OCI-LY1 (cell line): ENCODE measurements around the gene DTNB.

Experiments
- H2AFZ ChIP-seq: fragments of 200-600 bp; sonication (generic), shearing (Covaris generic); 2 replicates; pipeline ENCODE4 v1.6.0; 2014; ENCODE audit warnings: antibody characterized with exemption, mild to moderate bottlenecking, low read length
- H3F3A ChIP-seq: fragments of 200-600 bp; sonication (generic), shearing (Covaris generic); 2 replicates; pipeline ENCODE4 v1.6.0; 2014; ENCODE audit warnings: mild to moderate bottlenecking, antibody characterized with exemption, low read length, moderate library complexity; ENCODE audit not compliant: insufficient read depth
- H3K27ac ChIP-seq: fragments of 200-600 bp; sonication (generic); 2 replicates; pipeline ENCODE4 v1.5.1; 2014; ENCODE audit warnings: low read length, mixed run types, mild to moderate bottlenecking, low read depth; ENCODE audit not compliant: poor library complexity, severe bottlenecking
- H3K27me3 ChIP-seq: fragments of 200-600 bp; sonication (generic); 2 replicates; pipeline ENCODE4 v1.6.0; 2014; ENCODE audit warnings: antibody characterized with exemption, mild to moderate bottlenecking, low read length, moderate library complexity; ENCODE audit not compliant: insufficient read depth
- H3K36me3 ChIP-seq: fragments of 200-600 bp; sonication (generic); 2 replicates; pipeline ENCODE4 v1.6.1; 2014; ENCODE audit warnings: mild to moderate bottlenecking, antibody characterized with exemption, low read length, moderate library complexity, mixed read lengths; ENCODE audit not compliant: insufficient read depth
- H3K4me1 ChIP-seq: fragments of 200-600 bp; sonication (generic); 2 replicates; pipeline ENCODE4 v1.5.1; 2014; ENCODE audit warnings: mild to moderate bottlenecking, low read length, moderate library complexity; ENCODE audit not compliant: insufficient read depth, severe bottlenecking
- H3K4me2 ChIP-seq: fragments of 200-600 bp; sonication (generic), shearing (Covaris generic); 2 replicates; pipeline ENCODE4 v1.6.1; 2014; ENCODE audit warnings: low read length
- H3K4me3 ChIP-seq: fragments of 200-600 bp; sonication (generic); 2 replicates; pipeline ENCODE4 v1.5.1; 2014; ENCODE audit warnings: low read length, low read depth, mild to moderate bottlenecking, mixed read lengths; ENCODE audit not compliant: poor library complexity, severe bottlenecking
- H3K79me2 ChIP-seq: fragments of 200-600 bp; shearing (Covaris generic); 2 replicates; pipeline ENCODE4 v1.6.1; 2016; ENCODE audit warnings: mixed run types, low read length, mixed read lengths; ENCODE audit not compliant: insufficient read depth
- H3K9ac ChIP-seq: fragments of 200-600 bp; sonication (generic), shearing (Covaris generic); 2 replicates; pipeline ENCODE4 v1.6.1; 2014; ENCODE audit warnings: mild to moderate bottlenecking, low read length, mixed read lengths
- H3K9me2 ChIP-seq: fragments of 200-600 bp; sonication (generic), shearing (Covaris generic); 2 replicates; pipeline ENCODE4 v1.6.1; 2014; ENCODE audit warnings: low read depth, mild to moderate bottlenecking, low read length, mixed read lengths
- H3K9me3 ChIP-seq: fragments of 200-600 bp; shearing (Covaris generic); 2 replicates; pipeline ENCODE4 v1.6.1; 2014; ENCODE audit warnings: low read length, mixed read lengths
- H4K20me1 ChIP-seq: fragments of 200-600 bp; sonication (generic), shearing (Covaris generic); 2 replicates; pipeline ENCODE4 v1.6.0; 2016; ENCODE audit warnings: mild to moderate bottlenecking, low read length; ENCODE audit not compliant: insufficient read depth
- EZH2 ChIP-seq: fragments of 200-600 bp; sonication (generic), shearing (Covaris generic); IDR thresholded peaks from 2 replicates; pipeline ENCODE4 v1.8.0; 2017; ENCODE audit warnings: borderline replicate concordance, mixed run types, mild to moderate bottlenecking, antibody characterized with exemption, low read length, moderate library complexity, mixed read lengths
- TF ChIP-seq, protein P1 (sequence below): fragments of 200-600 bp; sonication (generic), shearing (Covaris generic); IDR thresholded peaks from 2 replicates; pipeline ENCODE4 v1.5.1; 2017; ENCODE audit warnings: mild to moderate bottlenecking, antibody characterized with exemption, low read length, moderate library complexity, mixed read lengths

DTNB gene

DNA sequence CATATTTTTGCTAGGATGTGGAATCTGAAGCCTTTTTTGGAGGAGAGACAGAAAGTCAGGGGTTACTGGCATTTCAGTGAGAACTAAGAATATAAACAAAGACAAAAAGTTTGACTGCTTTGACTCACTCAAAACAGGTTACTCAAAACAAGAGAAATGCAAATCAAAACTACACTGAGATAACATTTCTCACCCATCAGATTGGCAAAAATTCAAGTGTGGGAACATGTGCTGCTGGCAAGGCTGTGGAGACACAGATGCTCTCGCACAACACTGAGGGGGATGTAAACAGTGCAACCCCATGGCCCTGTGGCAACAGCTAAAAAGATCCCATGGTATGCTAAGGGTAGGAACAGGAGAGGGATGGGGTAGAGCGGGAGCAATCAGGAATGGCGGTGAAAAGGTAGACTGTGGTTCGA lies 86.6 kb downstream of the DTNB start:
- Histone ChIP-seq H3K36me3 (no peaks in the 10 kb centered on the region), H3K9me3 (no peaks in the 10 kb centered on the region), H2AFZ (no peak overlapping the region), H3K9ac (no peak overlapping the region), H3K4me1 (peaks cover 8% of the 10 kb centered on the region), H3K27ac (no peak overlapping the region), H4K20me1 (no peaks in the 10 kb centered on the region), H3K27me3 (no peaks in the 10 kb centered on the region), H3K79me2 (no peaks in the 10 kb centered on the region), H3K4me2 (no peak overlapping the region), H3K9me2 (no peaks in the 10 kb centered on the region), H3K4me3 (no peak overlapping the region), H3F3A (no peaks in the 10 kb centered on the region)
- no peak for TF ChIP-seq EZH2
- TF ChIP-seq, protein P1, sequence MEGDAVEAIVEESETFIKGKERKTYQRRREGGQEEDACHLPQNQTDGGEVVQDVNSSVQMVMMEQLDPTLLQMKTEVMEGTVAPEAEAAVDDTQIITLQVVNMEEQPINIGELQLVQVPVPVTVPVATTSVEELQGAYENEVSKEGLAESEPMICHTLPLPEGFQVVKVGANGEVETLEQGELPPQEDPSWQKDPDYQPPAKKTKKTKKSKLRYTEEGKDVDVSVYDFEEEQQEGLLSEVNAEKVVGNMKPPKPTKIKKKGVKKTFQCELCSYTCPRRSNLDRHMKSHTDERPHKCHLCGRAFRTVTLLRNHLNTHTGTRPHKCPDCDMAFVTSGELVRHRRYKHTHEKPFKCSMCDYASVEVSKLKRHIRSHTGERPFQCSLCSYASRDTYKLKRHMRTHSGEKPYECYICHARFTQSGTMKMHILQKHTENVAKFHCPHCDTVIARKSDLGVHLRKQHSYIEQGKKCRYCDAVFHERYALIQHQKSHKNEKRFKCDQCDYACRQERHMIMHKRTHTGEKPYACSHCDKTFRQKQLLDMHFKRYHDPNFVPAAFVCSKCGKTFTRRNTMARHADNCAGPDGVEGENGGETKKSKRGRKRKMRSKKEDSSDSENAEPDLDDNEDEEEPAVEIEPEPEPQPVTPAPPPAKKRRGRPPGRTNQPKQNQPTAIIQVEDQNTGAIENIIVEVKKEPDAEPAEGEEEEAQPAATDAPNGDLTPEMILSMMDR = no peak

DNA sequence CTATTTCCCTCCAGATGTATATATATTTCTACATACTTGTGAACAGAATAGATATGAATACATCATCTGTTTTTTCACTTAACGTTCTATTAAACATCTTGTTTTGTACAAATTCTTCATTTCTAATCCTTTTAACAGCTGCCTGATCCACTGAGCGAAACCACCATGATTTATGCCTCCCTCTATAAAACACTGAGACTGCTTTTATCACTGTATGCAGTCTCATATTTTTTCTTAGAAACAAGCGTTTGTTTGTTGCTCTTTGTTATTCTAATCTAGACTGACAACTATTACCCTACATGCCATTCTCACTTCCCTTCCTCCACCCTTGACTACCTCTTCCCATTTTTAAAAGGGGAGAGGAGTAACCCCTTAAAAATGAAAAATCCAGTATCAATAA lies 88.2 kb downstream of the DTNB start:
- no peaks in the 10 kb centered on the region for H4K20me1 ChIP-seq
- no peaks in the 10 kb centered on the region for H3K27me3 ChIP-seq
- no peak overlapping the region for H3K9ac ChIP-seq
- no peaks in the 10 kb centered on the region for H3K9me2 ChIP-seq
- H3K79me2 ChIP-seq = no peaks in the 10 kb centered on the region
- no peaks in the 10 kb centered on the region for H3F3A ChIP-seq
- no peak overlapping the region for H3K4me2 ChIP-seq
- peaks cover 8% of the 10 kb centered on the region for H3K4me1 ChIP-seq
- H2AFZ ChIP-seq = no peak overlapping the region
- H3K27ac ChIP-seq = no peak overlapping the region
- no peak overlapping the region for H3K4me3 ChIP-seq
- no peak for TF ChIP-seq EZH2
- TF ChIP-seq, protein P1 = no peak
- no peaks in the 10 kb centered on the region for H3K9me3 ChIP-seq
- H3K36me3 ChIP-seq = no peaks in the 10 kb centered on the region

DNA sequence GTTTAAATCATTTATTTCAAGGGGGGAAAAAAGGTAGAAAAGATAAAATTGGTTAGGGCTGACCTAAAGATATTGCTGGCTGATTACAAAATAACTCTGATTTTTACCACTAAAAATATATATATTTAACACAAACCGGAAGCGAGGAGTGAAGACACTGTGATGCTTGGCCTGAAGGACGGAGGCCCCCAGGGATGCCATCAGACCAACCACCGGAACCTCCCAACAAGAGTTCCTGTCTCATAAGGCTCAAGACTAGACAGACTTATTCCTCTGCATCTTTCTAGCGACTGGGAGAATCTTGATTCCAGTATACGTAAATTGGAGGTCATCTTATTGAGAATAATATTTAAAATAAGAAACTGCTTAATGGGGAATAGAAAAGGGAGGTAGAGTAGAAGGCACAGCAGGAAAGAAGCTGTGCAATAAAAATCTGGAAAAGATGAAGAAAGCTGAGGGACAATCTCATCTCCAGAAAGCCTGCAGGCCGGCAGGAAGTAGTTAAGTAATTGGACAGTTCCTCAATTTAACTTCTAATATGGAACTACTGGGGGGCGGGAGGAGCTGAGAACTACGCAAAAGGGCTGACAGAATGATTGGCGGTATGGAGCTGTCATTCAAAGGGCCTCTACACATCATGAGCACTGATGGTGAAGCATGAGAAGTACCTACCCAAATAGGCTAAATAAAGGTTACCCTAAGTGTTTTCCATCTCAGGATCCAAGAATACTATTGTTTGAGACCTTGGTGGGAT lies 91.1 kb downstream of the DTNB start:
- H3K4me1 ChIP-seq = peaks cover 8% of the 10 kb centered on the region
- H3K27ac ChIP-seq = no peak overlapping the region
- H3K9me2 ChIP-seq = no peaks in the 10 kb centered on the region
- H3K4me3 ChIP-seq = no peak overlapping the region
- no peak overlapping the region for H3K4me2 ChIP-seq
- no peaks in the 10 kb centered on the region for H3K79me2 ChIP-seq
- no peaks in the 10 kb centered on the region for H3K36me3 ChIP-seq
- no peaks in the 10 kb centered on the region for H3K27me3 ChIP-seq
- H2AFZ ChIP-seq = no peak overlapping the region
- H4K20me1 ChIP-seq = no peaks in the 10 kb centered on the region
- no peak overlapping the region for H3K9ac ChIP-seq
- no peak for TF ChIP-seq EZH2
- TF ChIP-seq, protein P1 = no peak
- no peaks in the 10 kb centered on the region for H3F3A ChIP-seq
- no peaks in the 10 kb centered on the region for H3K9me3 ChIP-seq
